Measurements from ENCODE around the gene NAA25. TPM values are rescaled to one million over a fixed set of nuclear protein-coding genes. Genes with fewer than 3 reads are reported as not detected.
"Not testable (repeated sequence)": the region's sequence is repeated elsewhere in the genome, so short reads cannot be mapped to it uniquely, and the experiment has no call there.

The NAA25 gene
- total RNA-seq, 1 experiment from 2014 or later = 28.8 TPM

- DNase-seq (ENCODE audit: low read depth, low spot score) = no peak
- in situ Hi-C loops (cut with HindIII; ENCODE audit: low pct_unique_long_range_greater_than_20kb, low sequenced_read_pairs) = no loop called here
Measured at GRCh38 chr12:112097641-112098040, 10.9 kb downstream of the NAA25 start.

- in situ Hi-C loops (cut with HindIII; ENCODE audit: low pct_unique_long_range_greater_than_20kb, low sequenced_read_pairs) = no loop called here
- no peak for DNase-seq (ENCODE audit: low read depth, low spot score)
Measured at GRCh38 chr12:112096667-112097066, 11.9 kb downstream of the NAA25 start.

GRCh38 chr12:112096070-112096469 lies 12.5 kb downstream of the NAA25 start:
- in situ Hi-C loops (cut with HindIII; ENCODE audit: low pct_unique_long_range_greater_than_20kb, low sequenced_read_pairs) = no loop called here
- DNase-seq (ENCODE audit: low read depth, low spot score) = no peak

GRCh38 chr12:112091563-112091962 lies 17.0 kb downstream of the NAA25 start:
- no peak for DNase-seq (ENCODE audit: low read depth, low spot score)
- in situ Hi-C loops (cut with HindIII; ENCODE audit: low pct_unique_long_range_greater_than_20kb, low sequenced_read_pairs) = no loop called here

- no peak for DNase-seq (ENCODE audit: low read depth, low spot score)
- in situ Hi-C loops (cut with HindIII; ENCODE audit: low pct_unique_long_range_greater_than_20kb, low sequenced_read_pairs) = no loop called here
Measured at GRCh38 chr12:112087851-112088250, 20.7 kb downstream of the NAA25 start.

- DNase-seq (ENCODE audit: low read depth, low spot score) = no peak
Measured at GRCh38 chr12:112087055-112087850, 21.3 kb downstream of the NAA25 start.

GRCh38 chr12:112066566-112066965 lies 42.0 kb downstream of the NAA25 start:
- in situ Hi-C loops (cut with HindIII; ENCODE audit: low pct_unique_long_range_greater_than_20kb, low sequenced_read_pairs) = no loop called here
- no peak for DNase-seq (ENCODE audit: low read depth, low spot score)

More at GRCh38 chr12:112087055-112087850, 21.3 kb downstream of the NAA25 start:
- in situ Hi-C loops (cut with HindIII; ENCODE audit: low pct_unique_long_range_greater_than_20kb, low sequenced_read_pairs) = no loop called here

GRCh38 chr12:112063273-112063672 lies 45.3 kb downstream of the NAA25 start:
- no peak for DNase-seq (ENCODE audit: low read depth, low spot score)

GRCh38 chr12:112061137-112061536 lies 47.4 kb downstream of the NAA25 start:
- no peak for DNase-seq (ENCODE audit: low read depth, low spot score)
- in situ Hi-C loops (cut with HindIII; ENCODE audit: low pct_unique_long_range_greater_than_20kb, low sequenced_read_pairs) = no loop called here

More at GRCh38 chr12:112063273-112063672, 45.3 kb downstream of the NAA25 start:
- in situ Hi-C loops (cut with HindIII; ENCODE audit: low pct_unique_long_range_greater_than_20kb, low sequenced_read_pairs) = no loop called here

- no peak for DNase-seq (ENCODE audit: low read depth, low spot score)
- in situ Hi-C loops (cut with HindIII; ENCODE audit: low pct_unique_long_range_greater_than_20kb, low sequenced_read_pairs) = no loop called here
Measured at GRCh38 chr12:112049351-112049750, 59.2 kb downstream of the NAA25 start.

- in situ Hi-C loops (cut with HindIII; ENCODE audit: low pct_unique_long_range_greater_than_20kb, low sequenced_read_pairs) = no loop called here
- DNase-seq (ENCODE audit: low read depth, low spot score) = no peak
Measured at GRCh38 chr12:112046003-112046402, 62.6 kb downstream of the NAA25 start.

GRCh38 chr12:112036614-112037013 lies 72.0 kb downstream of the NAA25 start:
- in situ Hi-C loops (cut with HindIII; ENCODE audit: low pct_unique_long_range_greater_than_20kb, low sequenced_read_pairs); DNase-seq (ENCODE audit: low read depth, low spot score): not testable (repeated sequence)

- in situ Hi-C loops (cut with HindIII; ENCODE audit: low pct_unique_long_range_greater_than_20kb, low sequenced_read_pairs) = no loop called here
Measured at GRCh38 chr12:112035219-112035785, 73.3 kb downstream of the NAA25 start.

GRCh38 chr12:112032292-112032691 lies 76.3 kb downstream of the NAA25 start:
- in situ Hi-C loops (cut with HindIII; ENCODE audit: low pct_unique_long_range_greater_than_20kb, low sequenced_read_pairs) = no loop called here

More at GRCh38 chr12:112035219-112035785, 73.3 kb downstream of the NAA25 start:
- DNase-seq (ENCODE audit: low read depth, low spot score) = no peak

GRCh38 chr12:112031472-112031871 lies 77.1 kb downstream of the NAA25 start:
- in situ Hi-C loops (cut with HindIII; ENCODE audit: low pct_unique_long_range_greater_than_20kb, low sequenced_read_pairs) = no loop called here
- peak; percentile 68 for DNase-seq (ENCODE audit: low read depth, low spot score)

More at GRCh38 chr12:112032292-112032691, 76.3 kb downstream of the NAA25 start:
- DNase-seq (ENCODE audit: low read depth, low spot score) = no peak

- no peak for DNase-seq (ENCODE audit: low read depth, low spot score)
- in situ Hi-C loops (cut with HindIII; ENCODE audit: low pct_unique_long_range_greater_than_20kb, low sequenced_read_pairs) = no loop called here
Measured at GRCh38 chr12:112029301-112029700, 79.3 kb downstream of the NAA25 start.

GRCh38 chr12:112025808-112026375 lies 82.7 kb downstream of the NAA25 start:
- DNase-seq (ENCODE audit: low read depth, low spot score) = peak; percentile 56
- in situ Hi-C loops (cut with HindIII; ENCODE audit: low pct_unique_long_range_greater_than_20kb, low sequenced_read_pairs) = no loop called here

GRCh38 chr12:112023759-112024396 lies 84.7 kb downstream of the NAA25 start:
- in situ Hi-C loops (cut with HindIII; ENCODE audit: low pct_unique_long_range_greater_than_20kb, low sequenced_read_pairs) = no loop called here
- no peak for DNase-seq (ENCODE audit: low read depth, low spot score)
